ENCODE measurements around the gene LGALS8.
A peak's percentile ranks its signal among the peaks of the same experiment; 100 is the strongest.

Gene LGALS8

DNA sequence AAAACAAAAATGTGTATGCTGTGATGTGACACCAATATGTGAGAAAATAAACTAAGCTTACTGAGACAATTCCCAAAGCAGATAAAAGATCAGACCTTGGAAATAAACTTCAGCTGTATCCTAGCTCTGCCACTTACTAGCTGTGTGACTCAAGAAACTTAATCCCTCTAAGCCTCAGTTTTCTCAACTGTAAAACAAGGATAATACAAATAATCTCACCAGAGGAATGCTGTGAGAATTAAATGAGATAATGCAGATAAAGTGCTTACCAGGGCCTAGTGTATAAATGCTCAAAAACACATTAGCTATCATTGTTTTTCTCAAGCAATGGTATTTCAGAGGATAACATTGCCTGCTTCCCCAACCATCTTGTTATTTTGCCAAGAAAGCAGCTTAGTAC is 78.4 kb downstream of the LGALS8 start:
- Histone ChIP-seq H3K27me3 (ENCODE audit: insufficient read depth, low read length, poor library complexity, severe bottlenecking) (no peaks in the 10 kb centered on the region), H2AFZ (ENCODE audit: low read length) (no peak overlapping the region), H3K9me2 (replicated peaks; ENCODE audit: low read depth, low read length) (no peaks in the 10 kb centered on the region), H3K9ac (ENCODE audit: low read depth, low read length, poor library complexity, severe bottlenecking) (no peak overlapping the region), H3K36me3 (ENCODE audit: insufficient read depth, low read length) (peaks cover 12% of the 10 kb centered on the region; the same call in 1 of the 2 replicates), H3K79me2 (ENCODE audit: insufficient read depth, low read length) (peaks cover 44% of the 10 kb centered on the region), H4K20me1 (ENCODE audit: insufficient read depth, low read length, poor library complexity, severe bottlenecking) (peaks cover 9% of the 10 kb centered on the region), H3K4me1 (ENCODE audit: insufficient read depth, low read length, poor library complexity, severe bottlenecking) (peaks cover 11% of the 10 kb centered on the region), H3K4me2 (ENCODE audit: low read depth, low read length, poor library complexity, severe bottlenecking) (peak overlapping the region; percentile 96), H3K9me3 (ENCODE audit: insufficient read depth, low read depth, low read length) (no peaks in the 10 kb centered on the region), H3K4me3 (ENCODE audit: low read length, poor library complexity, severe bottlenecking) (peak overlapping the region; percentile 97), H3F3A (ENCODE audit: low read depth) (no peaks in the 10 kb centered on the region)
- TF ChIP-seq, protein P1, sequence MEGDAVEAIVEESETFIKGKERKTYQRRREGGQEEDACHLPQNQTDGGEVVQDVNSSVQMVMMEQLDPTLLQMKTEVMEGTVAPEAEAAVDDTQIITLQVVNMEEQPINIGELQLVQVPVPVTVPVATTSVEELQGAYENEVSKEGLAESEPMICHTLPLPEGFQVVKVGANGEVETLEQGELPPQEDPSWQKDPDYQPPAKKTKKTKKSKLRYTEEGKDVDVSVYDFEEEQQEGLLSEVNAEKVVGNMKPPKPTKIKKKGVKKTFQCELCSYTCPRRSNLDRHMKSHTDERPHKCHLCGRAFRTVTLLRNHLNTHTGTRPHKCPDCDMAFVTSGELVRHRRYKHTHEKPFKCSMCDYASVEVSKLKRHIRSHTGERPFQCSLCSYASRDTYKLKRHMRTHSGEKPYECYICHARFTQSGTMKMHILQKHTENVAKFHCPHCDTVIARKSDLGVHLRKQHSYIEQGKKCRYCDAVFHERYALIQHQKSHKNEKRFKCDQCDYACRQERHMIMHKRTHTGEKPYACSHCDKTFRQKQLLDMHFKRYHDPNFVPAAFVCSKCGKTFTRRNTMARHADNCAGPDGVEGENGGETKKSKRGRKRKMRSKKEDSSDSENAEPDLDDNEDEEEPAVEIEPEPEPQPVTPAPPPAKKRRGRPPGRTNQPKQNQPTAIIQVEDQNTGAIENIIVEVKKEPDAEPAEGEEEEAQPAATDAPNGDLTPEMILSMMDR (conservative IDR thresholded peaks at IDR 0.05; ENCODE audit: low read length), result no peak
- no peak for TF ChIP-seq EZH2phosphoT487 (IDR thresholded peaks at IDR 0.05; ENCODE audit: borderline replicate concordance)

Measured in Loucy (cell line).